ENCODE data around the gene SKAP2.

SKAP2 gene

DNA sequence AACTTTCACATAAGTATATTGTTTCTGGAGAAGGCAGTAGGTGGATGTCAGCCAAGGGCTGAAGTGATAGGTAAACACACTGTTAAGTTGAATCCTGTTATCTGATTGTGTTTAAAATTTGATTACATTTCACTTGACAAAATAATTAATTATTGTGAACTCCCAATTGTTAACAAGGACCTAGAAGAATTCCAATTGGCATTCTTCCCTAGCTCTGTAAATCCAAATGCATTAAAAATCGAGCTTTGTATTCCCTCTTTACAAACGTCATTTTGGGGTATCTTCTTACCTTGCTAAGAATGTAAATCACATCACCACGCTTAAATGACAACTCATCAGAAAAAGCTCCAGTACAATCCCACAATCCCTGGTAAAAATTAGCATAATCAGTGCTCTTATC, 179.9 kb downstream of the SKAP2 start:
- DNase-seq (ENCODE audit: insufficient read length, low spot score) (no peak), FAIRE-seq (no peak)
- TF ChIP-seq SPI1 (IDR thresholded peaks at IDR 0.05; ENCODE audit: low read depth, low read length) (no peak), TAF1 (IDR thresholded peaks at IDR 0.05; ENCODE audit: low read depth, low read length) (no peak), PAX5 (IDR thresholded peaks at IDR 0.05; ENCODE audit: insufficient read depth, low read length, severe bottlenecking) (no peak), POU2F2 (IDR thresholded peaks at IDR 0.05; ENCODE audit: low read depth, low read length) (no peak), POLR2AphosphoS5 (IDR thresholded peaks at IDR 0.05; ENCODE audit: low read depth, low read length) (no peak)

DNA sequence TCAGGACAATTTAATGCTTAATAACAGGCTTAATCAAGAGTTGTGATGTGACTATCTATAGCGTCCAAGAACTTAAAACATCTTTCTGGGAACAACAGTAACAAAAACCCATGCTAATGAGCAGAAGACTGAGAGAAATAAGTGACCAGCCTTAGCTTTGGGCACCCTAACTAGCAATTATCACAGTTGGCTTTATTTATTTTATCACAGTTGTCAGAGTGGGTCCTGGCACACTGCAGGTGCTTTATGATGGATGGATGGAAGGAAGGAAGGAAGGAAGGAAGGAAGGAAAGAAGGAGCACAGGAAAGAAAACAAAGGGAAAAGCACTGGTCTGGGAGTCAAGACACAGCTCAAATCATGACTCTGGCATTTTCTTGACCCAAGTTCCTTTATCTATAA, 181.1 kb downstream of the SKAP2 start:
- FAIRE-seq (no peak), DNase-seq (ENCODE audit: insufficient read length, low spot score) (no peak)
- TF ChIP-seq POLR2A (IDR thresholded peaks at IDR 0.05; ENCODE audit: low read depth, low read length) (no peak), POU2F2 (IDR thresholded peaks at IDR 0.05; ENCODE audit: low read depth, low read length) (no peak), POLR2AphosphoS5 (IDR thresholded peaks at IDR 0.05; ENCODE audit: low read depth, low read length) (no peak), TAF1 (IDR thresholded peaks at IDR 0.05; ENCODE audit: low read depth, low read length) (no peak), SPI1 (IDR thresholded peaks at IDR 0.05; ENCODE audit: low read depth, low read length) (no peak), PAX5 (IDR thresholded peaks at IDR 0.05; ENCODE audit: insufficient read depth, low read length, severe bottlenecking) (no peak)

DNA sequence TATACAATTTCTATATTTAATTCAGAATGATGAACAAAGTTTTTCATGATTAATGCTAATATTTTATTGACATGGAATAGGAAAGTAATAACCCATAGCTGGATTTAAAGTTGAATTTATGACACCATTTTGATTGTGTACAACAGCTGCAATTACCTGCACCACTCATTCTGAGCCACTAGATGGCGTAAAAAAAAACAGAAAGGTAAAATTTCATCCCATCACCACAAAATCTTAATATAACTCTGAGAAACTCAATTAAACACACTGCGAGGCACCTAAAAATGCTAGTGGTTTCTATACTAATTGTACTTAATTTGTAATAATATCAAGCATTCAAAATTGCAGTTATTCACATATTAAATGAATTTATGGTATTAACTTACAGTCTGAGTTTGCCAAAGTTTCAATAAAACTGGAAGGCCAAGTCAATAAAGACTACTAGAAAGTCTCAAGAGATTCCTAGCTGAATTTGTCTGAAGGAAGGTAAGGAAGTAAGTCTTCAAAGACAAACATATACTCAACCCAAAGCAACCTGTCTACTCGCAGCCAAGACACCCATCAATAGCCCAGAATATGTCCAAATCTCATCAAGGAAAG, 182.5 kb downstream of the SKAP2 start:
- TF ChIP-seq TAF1 (IDR thresholded peaks at IDR 0.05; ENCODE audit: low read depth, low read length) (no peak), POLR2AphosphoS5 (IDR thresholded peaks at IDR 0.05; ENCODE audit: low read depth, low read length) (no peak), SPI1 (IDR thresholded peaks at IDR 0.05; ENCODE audit: low read depth, low read length) (no peak), POU2F2 (IDR thresholded peaks at IDR 0.05; ENCODE audit: low read depth, low read length) (no peak), PAX5 (IDR thresholded peaks at IDR 0.05; ENCODE audit: insufficient read depth, low read length, severe bottlenecking) (no peak)
- no peak for FAIRE-seq
- DNase-seq (ENCODE audit: insufficient read length, low spot score) = no peak

DNA sequence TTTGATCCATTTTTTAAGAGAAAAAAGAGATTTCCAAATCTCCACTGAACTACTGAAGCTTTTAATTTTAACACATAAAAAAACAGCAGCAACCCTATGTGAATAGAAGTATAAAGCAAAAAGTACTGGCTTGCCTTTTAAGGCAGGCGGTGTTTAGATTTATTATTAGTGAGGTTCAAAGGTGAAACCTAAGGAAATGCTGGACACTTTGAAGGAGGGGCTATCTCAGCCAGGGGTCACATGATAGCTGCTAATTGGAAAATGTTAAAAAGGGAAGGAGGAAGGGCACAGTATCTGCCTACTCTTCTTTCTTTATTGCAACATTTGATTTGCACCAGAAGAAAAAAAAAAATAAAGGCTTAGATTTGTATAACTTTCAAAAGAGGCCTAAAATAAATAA, 183.8 kb downstream of the SKAP2 start:
- FAIRE-seq (no peak), DNase-seq (ENCODE audit: insufficient read length, low spot score) (no peak)
- no peak for TF ChIP-seq POU2F2 (IDR thresholded peaks at IDR 0.05; ENCODE audit: low read depth, low read length)
- no peak for TF ChIP-seq SPI1 (IDR thresholded peaks at IDR 0.05; ENCODE audit: low read depth, low read length)
- TF ChIP-seq POLR2AphosphoS5 (IDR thresholded peaks at IDR 0.05; ENCODE audit: low read depth, low read length) = no peak
- TF ChIP-seq TAF1 (IDR thresholded peaks at IDR 0.05; ENCODE audit: low read depth, low read length) = no peak
- TF ChIP-seq POLR2A (IDR thresholded peaks at IDR 0.05; ENCODE audit: low read depth, low read length) = no peak
- TF ChIP-seq PAX5 (IDR thresholded peaks at IDR 0.05; ENCODE audit: insufficient read depth, low read length, severe bottlenecking) = no peak

DNA sequence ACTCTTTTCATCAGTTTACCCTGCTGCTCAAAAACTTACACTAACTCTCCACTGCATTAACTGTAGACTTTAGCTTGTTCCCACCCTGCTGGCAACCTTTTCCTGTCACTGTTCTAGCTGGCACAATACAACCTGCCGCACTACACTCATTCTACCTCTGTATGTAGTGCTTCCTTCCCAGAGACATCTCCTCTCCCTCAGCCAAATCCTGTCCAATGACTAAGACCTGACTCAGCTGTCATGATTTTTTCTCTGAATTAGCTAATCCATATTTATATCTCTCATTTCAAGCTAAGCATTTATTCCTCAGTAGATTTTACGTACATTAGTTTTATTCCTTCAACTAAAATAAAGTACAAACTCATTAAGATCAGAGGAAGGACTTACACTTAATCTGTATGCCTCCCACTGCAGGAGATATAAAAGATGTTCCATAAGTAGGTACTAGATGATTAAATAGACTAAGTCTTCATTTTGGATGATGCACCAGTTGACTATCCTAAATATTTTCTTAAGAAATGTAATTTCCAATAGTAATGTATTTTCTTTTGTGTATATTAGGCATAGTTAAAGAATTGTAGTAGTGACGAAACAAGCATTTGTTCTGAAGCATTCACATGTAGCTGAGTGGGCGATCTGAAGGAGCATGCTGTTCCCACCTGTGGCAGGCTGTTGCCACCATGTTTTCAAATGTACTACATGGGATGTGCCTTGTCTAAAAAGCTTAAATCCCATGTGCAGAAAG, 189.1 kb downstream of the SKAP2 start:
- TF ChIP-seq TAF1 (IDR thresholded peaks at IDR 0.05; ENCODE audit: low read depth, low read length) (no peak), POLR2A (IDR thresholded peaks at IDR 0.05; ENCODE audit: low read depth, low read length) (no peak)
- DNase-seq (ENCODE audit: insufficient read length, low spot score) (no peak), FAIRE-seq (no peak)

DNA sequence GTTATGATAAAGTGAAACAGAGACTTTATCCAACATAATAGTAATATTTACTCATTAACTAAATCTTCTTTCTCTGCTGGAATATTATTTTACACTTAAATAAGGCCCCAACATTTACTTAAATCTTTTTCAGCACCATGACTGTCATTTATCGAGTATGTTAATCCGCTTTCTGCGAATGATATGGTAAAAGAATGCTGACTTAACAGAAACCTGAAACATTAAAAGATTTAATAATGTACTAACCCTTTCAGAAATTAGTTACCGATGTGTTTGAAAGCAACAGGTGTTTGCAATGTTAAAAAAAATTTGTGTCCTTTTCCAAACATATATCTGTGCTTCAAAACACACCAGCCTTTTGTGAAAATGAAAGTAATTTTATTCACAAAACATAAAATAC, 190.5 kb downstream of the SKAP2 start:
- DNase-seq (ENCODE audit: insufficient read length, low spot score) = no peak
- TF ChIP-seq TAF1 (IDR thresholded peaks at IDR 0.05; ENCODE audit: low read depth, low read length) (no peak), SPI1 (IDR thresholded peaks at IDR 0.05; ENCODE audit: low read depth, low read length) (no peak), PAX5 (IDR thresholded peaks at IDR 0.05; ENCODE audit: insufficient read depth, low read length, severe bottlenecking) (no peak), POLR2A (IDR thresholded peaks at IDR 0.05; ENCODE audit: low read depth, low read length) (no peak), POLR2AphosphoS5 (IDR thresholded peaks at IDR 0.05; ENCODE audit: low read depth, low read length) (no peak), POU2F2 (IDR thresholded peaks at IDR 0.05; ENCODE audit: low read depth, low read length) (no peak)
- FAIRE-seq = no peak

DNA sequence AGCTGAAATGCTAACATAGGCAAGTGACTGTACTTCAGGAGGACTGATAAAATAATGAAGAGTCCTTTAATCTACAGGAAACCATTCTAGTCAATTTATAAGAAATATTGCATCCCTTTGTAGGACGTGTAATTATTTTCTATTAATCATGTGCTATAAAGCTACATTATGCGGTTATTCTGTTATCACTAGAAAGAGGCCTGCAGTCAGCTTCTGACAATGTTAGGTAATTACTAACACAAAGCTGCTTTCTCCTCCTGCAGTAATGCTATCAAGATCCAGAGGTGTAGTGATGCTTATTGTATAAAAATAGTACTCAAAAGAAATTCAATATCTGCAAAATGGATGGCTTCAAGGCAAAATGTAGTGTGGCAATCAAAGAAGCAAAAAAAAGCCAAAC, 191.1 kb downstream of the SKAP2 start:
- FAIRE-seq (no peak), DNase-seq (ENCODE audit: insufficient read length, low spot score) (no peak)
- no peak for TF ChIP-seq SPI1 (IDR thresholded peaks at IDR 0.05; ENCODE audit: low read depth, low read length)
- no peak for TF ChIP-seq POLR2AphosphoS5 (IDR thresholded peaks at IDR 0.05; ENCODE audit: low read depth, low read length)
- TF ChIP-seq POLR2A (IDR thresholded peaks at IDR 0.05; ENCODE audit: low read depth, low read length) = no peak
- no peak for TF ChIP-seq POU2F2 (IDR thresholded peaks at IDR 0.05; ENCODE audit: low read depth, low read length)
- TF ChIP-seq PAX5 (IDR thresholded peaks at IDR 0.05; ENCODE audit: insufficient read depth, low read length, severe bottlenecking) = no peak
- no peak for TF ChIP-seq TAF1 (IDR thresholded peaks at IDR 0.05; ENCODE audit: low read depth, low read length)

DNA sequence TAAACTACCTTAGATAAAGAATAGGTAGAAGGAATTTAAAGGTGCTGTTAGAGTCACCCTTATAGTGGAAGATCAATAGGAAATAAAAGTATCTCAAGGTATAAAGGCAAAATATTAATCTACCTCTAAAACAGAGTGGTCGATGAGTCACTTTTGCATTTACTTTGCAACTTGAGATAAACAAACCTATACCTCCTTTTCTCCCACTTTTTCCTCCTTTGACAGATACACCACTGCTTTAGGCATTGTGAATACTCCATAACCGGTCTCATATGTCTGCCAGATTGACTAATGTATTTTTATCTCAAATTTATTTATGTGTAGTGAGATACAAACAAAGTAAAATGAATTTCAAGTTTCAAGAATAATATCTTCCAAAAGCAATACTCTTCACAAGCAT, 193.5 kb downstream of the SKAP2 start:
- DNase-seq (ENCODE audit: insufficient read length, low spot score) = no peak
- no peak for TF ChIP-seq POU2F2 (IDR thresholded peaks at IDR 0.05; ENCODE audit: low read depth, low read length)
- TF ChIP-seq PAX5 (IDR thresholded peaks at IDR 0.05; ENCODE audit: insufficient read depth, low read length, severe bottlenecking) = no peak
- TF ChIP-seq POLR2A (IDR thresholded peaks at IDR 0.05; ENCODE audit: low read depth, low read length) = no peak
- TF ChIP-seq TAF1 (IDR thresholded peaks at IDR 0.05; ENCODE audit: low read depth, low read length) = no peak
- TF ChIP-seq SPI1 (IDR thresholded peaks at IDR 0.05; ENCODE audit: low read depth, low read length) = no peak
- TF ChIP-seq POLR2AphosphoS5 (IDR thresholded peaks at IDR 0.05; ENCODE audit: low read depth, low read length) = no peak
- FAIRE-seq = no peak

DNA sequence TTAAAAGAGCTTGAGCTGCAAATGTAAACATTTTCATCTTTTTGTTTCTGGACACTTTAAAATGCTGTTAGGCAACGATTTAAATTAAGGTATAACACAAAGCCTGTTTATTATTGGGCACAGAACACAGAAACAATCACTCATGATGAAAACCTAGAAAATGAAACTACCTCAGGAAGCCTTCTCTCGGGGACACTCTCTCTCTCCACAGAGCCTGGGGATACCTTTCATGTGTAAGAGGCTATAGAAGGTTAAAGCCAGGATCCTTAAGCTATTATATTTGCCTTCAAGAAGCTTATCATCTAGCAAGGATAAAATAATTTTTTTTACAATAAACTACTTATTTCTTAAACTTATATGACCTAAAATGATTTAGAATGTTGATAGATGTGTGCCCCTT, 194.1 kb downstream of the SKAP2 start:
- no peak for TF ChIP-seq TAF1 (IDR thresholded peaks at IDR 0.05; ENCODE audit: low read depth, low read length)
- TF ChIP-seq PAX5 (IDR thresholded peaks at IDR 0.05; ENCODE audit: insufficient read depth, low read length, severe bottlenecking) = no peak
- TF ChIP-seq POLR2AphosphoS5 (IDR thresholded peaks at IDR 0.05; ENCODE audit: low read depth, low read length) = no peak
- TF ChIP-seq POU2F2 (IDR thresholded peaks at IDR 0.05; ENCODE audit: low read depth, low read length) = no peak
- no peak for TF ChIP-seq POLR2A (IDR thresholded peaks at IDR 0.05; ENCODE audit: low read depth, low read length)
- no peak for TF ChIP-seq SPI1 (IDR thresholded peaks at IDR 0.05; ENCODE audit: low read depth, low read length)
- no peak for DNase-seq (ENCODE audit: insufficient read length, low spot score)
- FAIRE-seq = no peak

DNA sequence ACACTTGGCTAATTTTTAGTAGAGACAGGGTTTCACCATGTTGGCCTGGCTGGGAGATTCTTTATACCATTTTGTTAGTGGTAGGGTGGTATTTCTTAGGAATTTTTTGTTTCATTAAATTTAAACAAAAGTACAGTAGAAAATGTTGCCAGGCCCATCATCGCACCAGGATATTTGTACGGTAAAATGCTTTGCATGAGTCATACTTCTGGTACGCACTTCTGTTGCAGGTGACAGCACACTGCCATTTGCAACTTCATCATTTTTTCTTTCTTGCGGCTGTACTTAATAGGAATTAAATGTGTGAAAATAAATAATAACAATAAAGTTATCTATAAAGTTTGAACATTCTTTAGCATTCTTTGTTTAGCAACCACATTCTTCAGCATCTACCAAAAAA, 195.6 kb downstream of the SKAP2 start:
- FAIRE-seq = no peak
- TF ChIP-seq POLR2AphosphoS5 (IDR thresholded peaks at IDR 0.05; ENCODE audit: low read depth, low read length) (no peak), TAF1 (IDR thresholded peaks at IDR 0.05; ENCODE audit: low read depth, low read length) (no peak), SPI1 (IDR thresholded peaks at IDR 0.05; ENCODE audit: low read depth, low read length) (no peak), PAX5 (IDR thresholded peaks at IDR 0.05; ENCODE audit: insufficient read depth, low read length, severe bottlenecking) (no peak), POU2F2 (IDR thresholded peaks at IDR 0.05; ENCODE audit: low read depth, low read length) (no peak), POLR2A (IDR thresholded peaks at IDR 0.05; ENCODE audit: low read depth, low read length) (no peak)

More for the DNA sequence above, 195.6 kb downstream of the SKAP2 start:
- DNase-seq (ENCODE audit: insufficient read length, low spot score) = no peak

Measured in GM12891 (cell line).